8988T (cell line): ENCODE data around the gene WDR89.
"Not testable (repeated sequence)": the region's sequence is repeated elsewhere in the genome, so short reads cannot be mapped to it uniquely, and the experiment has no call there.

ENCODE experiments used
- DNase-seq: peaks from one replicate; pipeline ENCODE4 v3.0.0; 2011

The WDR89 gene

GRCh38 chr14:63641473-63642228 is at the start of gene WDR89:
Gene WDR89, minus strand, starts transcription at chr14:63641871. Its CDS starts 41,929 bp downstream, at chr14:63599942.
- peak; percentile 65 for DNase-seq

GRCh38 chr14:63689132-63689531 is 47.5 kb upstream of the WDR89 start:
- DNase-seq, result no peak

GRCh38 chr14:63686926-63687325 is 45.3 kb upstream of the WDR89 start:
- no peak for DNase-seq

GRCh38 chr14:63685401-63685800 is 43.7 kb upstream of the WDR89 start:
- DNase-seq, result no peak

GRCh38 chr14:63682727-63683593 is 41.3 kb upstream of the WDR89 start:
- DNase-seq, result no peak

GRCh38 chr14:63678536-63678935 is 36.9 kb upstream of the WDR89 start:
- DNase-seq, result no peak

GRCh38 chr14:63677891-63678379 is 36.3 kb upstream of the WDR89 start:
- DNase-seq, result no peak

- no peak for DNase-seq
Measured at GRCh38 chr14:63676615-63677014, 34.9 kb upstream of the WDR89 start.

- no peak for DNase-seq
Measured at GRCh38 chr14:63673886-63674497, 32.3 kb upstream of the WDR89 start.

- DNase-seq, result no peak
Measured at GRCh38 chr14:63673255-63673654, 31.6 kb upstream of the WDR89 start.

- no peak for DNase-seq
Measured at GRCh38 chr14:63672417-63673180, 30.9 kb upstream of the WDR89 start.

GRCh38 chr14:63671987-63672386 is 30.3 kb upstream of the WDR89 start:
- DNase-seq, result no peak

GRCh38 chr14:63670692-63671091 is 29.0 kb upstream of the WDR89 start:
- no peak for DNase-seq

- DNase-seq, result no peak
Measured at GRCh38 chr14:63666335-63666734, 24.7 kb upstream of the WDR89 start.

GRCh38 chr14:63663428-63664341 is 22.0 kb upstream of the WDR89 start:
- DNase-seq, result no peak

GRCh38 chr14:63662776-63663175 is 21.1 kb upstream of the WDR89 start:
- DNase-seq, result no peak

- DNase-seq, result not testable (repeated sequence)
Measured at GRCh38 chr14:63661881-63662280, 20.2 kb upstream of the WDR89 start.

GRCh38 chr14:63659726-63660125 is 18.1 kb upstream of the WDR89 start:
- no peak for DNase-seq

- no peak for DNase-seq
Measured at GRCh38 chr14:63656194-63656593, 14.5 kb upstream of the WDR89 start.

- no peak for DNase-seq
Measured at GRCh38 chr14:63654936-63655335, 13.3 kb upstream of the WDR89 start.

- no peak for DNase-seq
Measured at GRCh38 chr14:63654346-63654745, 12.7 kb upstream of the WDR89 start.

- no peak for DNase-seq
Measured at GRCh38 chr14:63652406-63652805, 10.7 kb upstream of the WDR89 start.
